NCI-H1930 (cell line): ENCODE data around the gene SPRY2.
"Not testable (repeated sequence)": the region's sequence is repeated elsewhere in the genome, so short reads cannot be mapped to it uniquely, and the experiment has no call there.

Experiments used
- DNase-seq, 2 experiments: peaks; one replicate each; lab custom pipeline; 2025; lab: John Stamatoyannopoulos, UW

The SPRY2 gene

GRCh38 chr13:80341101-80341755 lies at the start of gene SPRY2:
TSS of gene SPRY2 (minus strand) at chr13:80341126. CDS start at chr13:80337705, 3,421 bp downstream.
- peak; percentile 93 to 95 for DNase-seq

GRCh38 chr13:80390338-80390737 lies 49.4 kb upstream of the SPRY2 start:
- DNase-seq, result no peak

- DNase-seq, result no peak
Observed at GRCh38 chr13:80389073-80390038, 48.4 kb upstream of the SPRY2 start.

- DNase-seq, result no peak
Observed at GRCh38 chr13:80388506-80388905, 47.6 kb upstream of the SPRY2 start.

GRCh38 chr13:80386592-80386991 lies 45.7 kb upstream of the SPRY2 start:
- no peak for DNase-seq

GRCh38 chr13:80386002-80386401 lies 45.1 kb upstream of the SPRY2 start:
- DNase-seq, result no peak

GRCh38 chr13:80382576-80382975 lies 41.6 kb upstream of the SPRY2 start:
- DNase-seq, result no peak

- DNase-seq, result no peak
Observed at GRCh38 chr13:80379245-80379644, 38.3 kb upstream of the SPRY2 start.

GRCh38 chr13:80376554-80376953 lies 35.6 kb upstream of the SPRY2 start:
- no peak for DNase-seq

GRCh38 chr13:80374901-80375300 lies 34.0 kb upstream of the SPRY2 start:
- DNase-seq, result no peak

- DNase-seq, result no peak
Observed at GRCh38 chr13:80374444-80374843, 33.5 kb upstream of the SPRY2 start.

- DNase-seq, result no peak
Observed at GRCh38 chr13:80371840-80372509, 31.0 kb upstream of the SPRY2 start.

- no peak for DNase-seq
Observed at GRCh38 chr13:80367473-80367872, 26.5 kb upstream of the SPRY2 start.

GRCh38 chr13:80363890-80364503 lies 23.1 kb upstream of the SPRY2 start:
- DNase-seq, result no peak

GRCh38 chr13:80362481-80362880 lies 21.6 kb upstream of the SPRY2 start:
- no peak for DNase-seq

- DNase-seq, result no peak
Observed at GRCh38 chr13:80361883-80362327, 21.0 kb upstream of the SPRY2 start.

- DNase-seq, result no peak
Observed at GRCh38 chr13:80361298-80361697, 20.4 kb upstream of the SPRY2 start.

GRCh38 chr13:80360453-80360800 lies 19.5 kb upstream of the SPRY2 start:
- no peak for DNase-seq

- no peak for DNase-seq
Observed at GRCh38 chr13:80359778-80360452, 19.0 kb upstream of the SPRY2 start.

- no peak for DNase-seq
Observed at GRCh38 chr13:80359414-80359777, 18.5 kb upstream of the SPRY2 start.

GRCh38 chr13:80355496-80356094 lies 14.7 kb upstream of the SPRY2 start:
- not testable (repeated sequence) for DNase-seq
